Bone marrow (tissue), 2 donors: ENCODE measurements around the gene KIF18B.

ENCODE experiments used
- DNase-seq, 2 donors: peaks; one replicate each; lab custom pipeline; 2025; lab: John Stamatoyannopoulos, UW

Gene KIF18B

DNA sequence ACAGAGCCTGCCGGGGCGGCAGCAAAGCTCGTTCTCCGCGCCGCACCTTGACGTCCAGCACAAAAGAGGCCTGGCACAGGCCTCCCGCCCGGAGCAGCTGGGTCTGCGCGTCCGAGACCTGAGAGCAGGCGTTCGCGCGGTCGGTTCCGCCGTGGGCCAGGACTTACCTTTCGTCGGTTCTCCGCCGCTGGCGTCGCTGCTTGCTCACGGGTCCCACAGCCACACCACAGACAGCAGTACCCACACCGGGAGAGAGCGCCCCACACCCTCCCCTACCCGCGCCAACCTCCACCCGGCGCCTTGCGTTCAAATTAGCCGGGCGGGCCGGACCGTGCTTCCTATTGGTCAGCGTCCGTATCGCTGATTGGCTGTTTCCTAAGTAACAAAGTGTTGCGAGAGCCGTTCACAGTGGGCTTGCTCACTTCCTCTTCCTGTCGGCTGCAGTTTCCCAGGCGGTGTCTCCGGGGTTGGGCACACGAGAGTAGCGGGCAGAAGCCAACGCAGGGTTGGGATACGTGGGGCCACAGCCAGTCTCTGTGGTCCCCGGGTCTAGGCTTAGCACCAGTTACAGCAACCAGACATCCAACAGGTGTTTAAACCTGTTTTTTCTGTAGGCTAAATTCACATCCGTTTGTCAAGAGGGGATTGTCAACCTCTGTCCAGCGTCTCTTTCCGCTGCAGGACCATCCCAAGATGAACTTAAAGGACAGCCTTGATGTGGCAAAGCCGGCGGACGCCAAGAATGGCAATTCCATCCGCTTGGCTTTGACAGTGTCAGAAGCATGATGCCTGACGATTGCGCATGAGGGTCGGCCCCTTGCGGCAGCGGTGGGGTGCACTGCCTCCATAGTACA lies at the start of gene KIF18B:
Gene KIF18B, minus strand, starts transcription at position 313 of the 854 bp plus-strand sequence. CDS start 11,429 bp downstream, outside the sequence.
- DNase-seq, result peak; percentile 68 to 86

DNA sequence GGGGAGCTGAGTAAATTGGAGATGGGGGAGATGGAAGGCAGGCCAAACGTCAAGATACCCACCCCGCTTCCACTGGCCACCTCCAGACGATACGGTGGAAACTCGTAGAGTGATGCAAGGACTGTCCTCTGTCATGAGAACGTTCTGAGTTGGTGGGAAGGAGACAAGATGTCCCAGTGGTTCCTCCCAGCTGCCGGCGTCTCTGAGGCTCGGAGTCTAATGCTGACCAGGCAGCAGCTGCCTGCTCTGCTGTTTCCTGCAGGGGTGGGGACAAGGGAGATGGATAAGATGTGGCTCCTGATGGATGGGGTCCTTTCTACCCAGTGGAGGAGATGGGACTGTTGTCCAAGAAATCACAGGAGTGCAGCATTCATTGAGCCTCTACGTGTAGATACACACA lies 48.7 kb upstream of the KIF18B start:
- no peak for DNase-seq

DNA sequence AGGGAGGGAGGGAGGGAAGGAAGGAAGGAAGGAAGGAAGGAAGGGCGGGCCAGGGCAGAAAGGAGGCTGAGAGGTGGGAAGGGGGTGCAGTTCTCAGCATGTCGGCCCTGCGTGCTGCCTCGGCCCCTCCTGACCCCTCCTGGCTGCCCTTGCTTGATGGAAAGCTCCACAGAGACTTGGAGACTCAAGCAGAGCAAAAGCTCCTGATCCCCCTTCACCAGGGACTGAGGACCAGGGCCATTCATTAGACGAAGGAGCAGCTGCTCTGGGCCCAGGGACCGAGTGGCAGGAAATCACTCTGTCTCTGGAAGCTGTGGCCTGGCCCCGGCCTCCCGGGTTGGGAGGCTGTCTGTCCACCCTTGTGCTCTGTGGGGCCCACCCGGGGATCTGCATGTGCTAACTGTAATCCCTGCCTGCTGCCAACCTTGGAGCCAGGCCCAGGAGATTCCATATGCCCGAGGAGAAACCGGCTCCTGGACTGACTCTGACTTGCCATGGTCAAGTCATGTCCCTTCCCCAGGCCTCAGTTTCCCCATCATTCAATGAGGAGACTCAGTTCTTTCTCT lies 47.9 kb upstream of the KIF18B start:
- DNase-seq, result no peak

DNA sequence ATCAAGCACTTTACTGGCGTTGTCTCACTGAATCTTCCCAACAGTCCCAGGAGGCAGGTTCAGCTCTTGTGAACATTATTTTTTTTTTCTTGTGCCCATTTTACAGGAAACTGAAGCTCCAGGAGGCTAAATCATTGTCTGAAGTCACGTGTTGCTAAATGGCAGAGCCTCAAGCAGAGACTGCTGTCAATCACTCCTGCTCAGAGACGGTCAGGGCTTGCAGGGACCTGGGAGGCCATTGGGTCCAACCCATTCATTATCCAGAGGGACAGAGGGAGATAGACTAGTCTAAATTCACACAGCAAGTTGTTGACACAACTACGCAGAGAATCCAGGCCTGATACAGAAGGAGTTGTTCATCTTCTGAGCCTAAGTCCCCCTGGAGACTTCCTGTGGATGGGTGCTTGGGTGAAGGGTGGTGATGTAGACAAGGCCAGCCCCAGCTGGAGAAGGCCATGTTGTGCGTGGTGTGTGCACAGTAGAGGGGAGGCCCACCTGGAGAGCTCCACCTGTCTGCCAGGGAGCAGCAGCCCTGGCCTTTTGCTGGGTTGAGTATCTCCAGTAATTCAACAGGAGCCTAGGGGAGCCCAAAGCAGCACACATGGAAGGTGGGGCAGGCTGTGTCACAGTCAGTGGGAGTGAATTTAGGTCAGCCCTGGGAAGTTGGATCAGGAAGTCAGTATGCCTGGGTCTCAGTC lies 44.8 kb upstream of the KIF18B start:
- DNase-seq, result no peak

DNA sequence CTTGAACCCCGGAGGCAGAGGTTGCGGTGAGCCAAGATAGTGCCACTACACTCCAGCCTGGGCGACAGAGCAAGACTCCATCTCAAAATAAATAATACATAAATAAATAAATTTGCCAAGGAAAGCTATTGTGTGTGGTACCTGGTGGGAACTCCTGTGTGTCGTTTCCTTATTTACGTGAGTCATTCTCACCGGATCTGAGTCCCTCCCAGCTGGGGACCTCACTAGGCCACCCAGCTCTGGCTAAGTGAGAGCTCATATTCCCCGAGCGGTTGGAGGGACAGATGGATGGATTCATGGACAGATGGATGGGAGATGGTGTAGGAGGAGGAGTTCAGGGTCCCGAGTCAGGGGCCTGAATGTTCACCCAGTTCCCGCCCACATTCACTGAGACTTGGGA lies 43.4 kb upstream of the KIF18B start:
- DNase-seq, result no peak

DNA sequence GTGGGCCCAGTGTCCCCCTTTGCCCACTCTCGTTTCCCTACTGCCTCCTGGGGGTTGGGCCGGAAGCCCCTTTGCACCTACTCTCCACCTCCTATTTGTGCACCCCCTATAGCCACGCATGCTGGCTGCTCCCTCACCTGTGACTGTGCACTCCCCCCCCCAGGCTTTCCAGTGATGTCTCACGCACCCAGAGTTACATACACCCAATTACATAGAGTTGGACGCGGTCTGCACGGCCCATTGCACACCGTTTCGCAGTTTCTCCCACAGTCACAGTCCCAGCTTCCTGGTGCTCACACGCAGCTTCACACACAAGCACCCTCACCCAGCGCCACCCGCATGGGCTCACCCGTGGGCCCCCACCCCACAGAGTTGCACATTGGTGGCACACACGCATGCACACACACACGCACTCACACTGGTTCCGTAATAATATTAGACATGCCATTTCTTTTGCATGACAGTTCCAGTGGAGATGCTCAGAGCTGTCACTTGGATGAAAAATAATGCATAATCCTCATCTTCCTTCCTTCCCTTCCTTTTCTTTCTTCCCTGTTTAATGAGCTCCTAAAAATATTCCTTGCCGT lies 42.1 kb upstream of the KIF18B start:
- DNase-seq, result no peak

DNA sequence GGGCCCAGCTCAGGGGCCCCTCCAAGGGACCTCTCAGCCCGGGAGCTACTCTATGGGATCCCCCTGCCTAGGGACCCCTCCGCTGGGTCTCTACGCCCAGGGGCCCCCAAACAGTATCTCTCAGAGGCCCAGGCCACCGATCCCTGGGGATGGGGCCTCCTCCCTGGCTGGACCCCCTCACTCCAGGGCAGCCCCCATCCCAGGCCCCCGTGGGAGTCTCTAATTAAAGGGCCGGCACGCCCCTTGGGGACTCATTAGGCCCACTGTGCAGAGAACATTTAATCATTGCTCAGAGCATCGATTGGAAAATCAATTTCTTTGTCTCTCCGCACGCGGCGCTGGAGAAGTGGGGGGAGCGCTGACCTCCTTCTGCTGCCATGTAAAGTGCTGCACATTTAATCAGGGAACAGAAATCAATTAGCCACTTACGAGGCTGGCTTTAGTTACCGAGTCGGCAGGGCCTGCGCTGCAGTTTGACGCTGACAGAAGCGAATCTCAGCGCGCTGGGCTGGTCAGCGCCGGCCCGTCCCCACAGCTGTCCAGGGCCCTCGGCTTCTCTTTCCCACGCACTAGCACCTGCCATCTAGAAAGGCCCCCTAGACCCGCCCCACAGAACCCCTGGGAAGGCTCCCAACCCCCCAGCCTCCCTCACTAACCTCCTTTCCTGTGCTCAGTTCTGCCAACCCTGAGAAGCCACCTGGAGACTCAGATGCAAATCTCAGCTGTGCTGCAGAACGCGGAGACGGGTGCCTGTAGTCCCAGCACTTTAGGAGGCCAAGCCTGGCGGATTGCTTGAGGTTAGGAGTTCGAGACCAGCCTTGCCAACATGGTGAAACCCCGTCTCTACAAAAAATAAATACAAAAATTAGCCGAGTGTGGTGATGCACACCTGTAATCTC lies 40.7 kb upstream of the KIF18B start:
- DNase-seq, result no peak

DNA sequence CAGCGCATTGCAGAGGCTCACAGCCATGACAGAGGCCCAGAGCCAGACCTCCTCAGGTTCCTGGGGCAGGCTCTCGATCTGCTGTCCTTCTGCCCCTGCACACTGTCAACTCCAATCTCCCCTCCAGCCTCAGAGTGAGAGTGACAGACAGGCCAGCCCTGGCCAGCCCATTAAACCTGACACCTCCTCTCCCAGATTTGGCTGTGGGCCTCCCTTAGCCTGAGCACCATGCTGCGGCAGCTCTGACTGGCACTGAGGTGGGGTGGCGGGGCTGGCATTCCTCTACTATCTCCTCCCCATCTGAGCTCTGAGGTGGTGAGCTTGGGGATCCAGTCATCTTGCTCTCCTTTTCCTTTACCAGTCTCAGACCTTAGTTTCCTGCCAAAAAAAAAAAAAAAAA lies 36.0 kb upstream of the KIF18B start:
- DNase-seq, result no peak

DNA sequence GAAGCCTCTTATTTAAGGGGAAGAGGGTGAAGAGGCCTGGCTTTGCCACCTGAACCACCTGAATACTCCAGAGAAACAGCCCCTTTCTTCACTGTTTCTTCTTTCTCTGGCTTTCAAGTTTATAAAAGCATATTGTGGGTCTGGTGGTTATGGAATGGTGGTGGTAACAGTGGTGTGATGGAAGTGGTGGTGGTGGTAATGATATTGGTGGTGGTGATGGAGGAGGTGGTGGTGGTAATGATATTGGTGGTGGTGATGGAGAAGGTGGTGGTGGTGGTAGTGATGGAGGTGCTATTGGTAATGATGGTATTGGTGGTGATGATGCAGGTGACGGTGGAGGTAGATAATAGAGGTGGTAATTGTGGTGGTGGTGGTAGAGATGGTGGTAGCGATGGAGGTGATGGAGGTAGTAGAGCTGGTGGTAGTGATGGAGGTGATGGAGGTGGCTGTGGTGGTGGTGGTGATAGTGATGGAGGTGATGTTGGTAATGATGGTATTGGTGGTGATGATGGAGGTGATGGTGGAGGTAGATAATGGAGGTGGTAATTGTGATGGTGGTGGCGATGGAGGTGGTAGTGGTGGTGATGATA lies 34.6 kb upstream of the KIF18B start:
- DNase-seq, result no peak

DNA sequence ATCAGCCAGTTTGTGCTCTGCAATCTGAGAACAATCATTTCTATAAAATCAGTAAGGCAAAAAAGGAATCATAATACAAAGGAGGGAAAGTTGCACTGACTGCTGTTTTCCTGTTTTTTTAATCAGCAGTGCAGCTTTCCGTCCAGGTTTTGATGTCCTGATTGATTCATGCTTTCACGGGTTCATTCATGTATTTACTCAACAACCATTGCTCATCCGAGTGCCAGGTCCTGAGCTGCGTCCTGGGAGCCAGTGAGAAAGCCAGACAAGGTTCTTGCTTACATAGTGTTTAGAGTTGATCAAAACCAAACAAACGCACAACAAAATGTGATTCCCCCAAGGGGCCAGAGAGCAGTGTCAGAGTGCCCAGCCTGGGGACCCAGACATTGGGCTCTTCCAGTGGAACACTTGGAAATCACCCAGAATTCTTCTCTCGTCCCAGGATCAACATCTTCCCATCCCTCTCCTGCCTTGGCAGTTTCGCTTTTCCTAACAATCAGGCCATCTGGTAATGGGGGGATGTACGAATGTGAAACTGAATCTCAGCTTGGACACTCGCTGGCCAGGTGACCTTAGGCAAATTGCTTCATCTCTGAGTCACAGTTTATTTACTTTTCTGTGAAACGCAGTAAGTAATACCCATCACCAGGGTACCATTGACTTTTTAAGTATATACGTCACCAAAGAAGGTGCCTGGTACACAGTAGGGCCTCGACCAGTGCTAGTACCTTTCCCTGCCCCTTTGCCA lies 33.8 kb upstream of the KIF18B start:
- no peak for DNase-seq

DNA sequence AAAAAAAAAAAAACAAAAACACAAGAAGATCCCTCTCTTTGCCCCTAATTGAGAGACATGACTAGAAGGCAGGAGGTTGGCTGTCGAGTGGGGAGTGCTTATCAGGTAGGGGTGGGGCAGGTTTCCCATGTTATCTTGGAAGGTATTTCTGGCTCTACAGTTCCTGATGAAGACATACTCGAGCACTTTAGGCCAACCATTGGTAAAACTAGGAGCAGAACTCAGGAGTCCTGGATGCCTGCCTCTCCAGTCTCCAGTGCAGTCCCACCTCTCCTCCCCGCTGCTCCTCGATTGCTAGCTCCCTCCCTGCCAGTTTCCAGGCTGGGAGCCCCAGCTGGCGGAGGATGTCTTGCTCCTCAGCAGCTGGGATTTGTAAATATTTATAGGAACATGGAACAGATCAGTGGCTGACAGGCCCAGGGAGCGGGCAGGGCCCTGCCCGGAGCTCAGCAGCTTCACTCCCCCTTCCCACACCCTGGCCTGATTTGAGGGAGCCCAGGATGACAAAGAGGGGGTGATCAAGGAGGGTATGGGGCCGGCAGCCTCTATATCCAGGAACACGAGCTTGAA lies 31.9 kb upstream of the KIF18B start:
- DNase-seq, result no peak

DNA sequence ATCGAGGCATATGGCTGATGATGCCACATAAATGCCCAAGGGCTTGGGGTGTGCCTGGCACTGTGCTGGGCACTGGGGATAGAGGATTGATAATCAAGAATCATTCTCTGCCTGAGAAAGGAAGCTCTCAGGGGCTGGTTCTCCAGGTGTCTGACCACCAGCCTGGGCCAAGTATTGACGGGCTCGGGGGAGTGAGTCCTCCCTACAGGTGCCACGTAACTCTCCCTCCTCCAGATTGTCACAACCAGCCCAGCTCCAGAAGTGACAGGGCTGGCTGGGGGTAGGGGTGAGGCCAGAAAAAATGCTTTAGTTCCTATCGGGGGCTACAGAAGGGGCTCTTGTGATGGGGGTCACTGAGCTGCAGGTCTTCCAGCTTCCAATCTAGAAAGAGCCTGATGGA lies 31.2 kb upstream of the KIF18B start:
- no peak for DNase-seq

DNA sequence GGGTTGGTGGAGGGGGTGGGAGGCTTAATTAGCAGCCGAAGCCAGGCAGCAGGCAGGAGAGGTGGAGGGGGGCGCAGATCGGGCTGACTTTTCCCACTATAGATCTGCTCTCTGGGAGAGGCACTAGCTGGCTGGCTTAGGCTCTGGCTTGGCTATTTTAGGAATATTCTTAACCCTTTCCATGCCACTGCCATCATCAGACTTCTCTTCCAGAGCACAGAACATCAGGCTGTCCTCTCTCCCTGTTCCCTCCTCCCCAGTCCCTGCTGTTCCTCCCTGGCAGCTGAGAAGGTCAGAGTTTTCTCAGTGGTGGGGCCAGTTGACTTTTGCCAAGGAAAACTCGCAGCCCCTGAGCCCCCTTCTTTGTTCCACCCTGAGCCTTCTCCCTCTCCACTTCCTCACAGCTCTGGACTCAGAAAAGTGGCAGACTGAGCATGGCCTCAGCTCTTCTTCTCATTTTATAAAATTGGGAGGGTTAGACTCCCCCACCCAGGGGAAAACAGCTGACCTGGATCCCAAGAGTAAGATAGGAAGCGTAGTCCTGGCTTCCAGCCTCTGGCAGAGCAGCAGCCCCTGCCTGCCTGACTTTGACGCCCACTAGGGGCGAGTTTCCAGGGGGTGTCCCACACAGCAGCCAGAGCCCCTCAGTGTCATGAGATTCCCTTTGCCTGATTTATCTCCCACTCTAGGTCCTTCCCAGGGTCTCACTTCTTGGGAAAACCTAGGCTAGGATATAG lies 30.4 kb upstream of the KIF18B start:
- no peak for DNase-seq

DNA sequence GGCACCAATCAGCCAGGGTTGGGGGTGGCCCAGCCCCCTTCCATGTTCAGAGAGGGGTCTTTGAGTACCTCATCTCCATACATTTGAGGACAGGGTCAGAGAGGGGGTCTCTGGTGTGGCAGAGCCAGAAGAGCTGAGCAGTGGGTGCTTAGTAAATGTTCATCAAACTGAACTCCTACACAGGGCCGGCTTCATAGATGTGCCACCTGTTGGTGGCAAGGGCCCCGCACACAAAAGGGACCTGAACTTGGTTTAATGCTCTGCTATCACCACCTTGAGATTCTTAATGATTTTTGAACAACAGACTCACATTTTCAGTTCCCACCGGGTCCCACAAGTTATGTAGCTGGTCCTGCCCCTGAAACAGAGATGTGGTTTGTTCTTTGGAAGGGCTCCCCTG lies 29.5 kb upstream of the KIF18B start:
- DNase-seq, result no peak

DNA sequence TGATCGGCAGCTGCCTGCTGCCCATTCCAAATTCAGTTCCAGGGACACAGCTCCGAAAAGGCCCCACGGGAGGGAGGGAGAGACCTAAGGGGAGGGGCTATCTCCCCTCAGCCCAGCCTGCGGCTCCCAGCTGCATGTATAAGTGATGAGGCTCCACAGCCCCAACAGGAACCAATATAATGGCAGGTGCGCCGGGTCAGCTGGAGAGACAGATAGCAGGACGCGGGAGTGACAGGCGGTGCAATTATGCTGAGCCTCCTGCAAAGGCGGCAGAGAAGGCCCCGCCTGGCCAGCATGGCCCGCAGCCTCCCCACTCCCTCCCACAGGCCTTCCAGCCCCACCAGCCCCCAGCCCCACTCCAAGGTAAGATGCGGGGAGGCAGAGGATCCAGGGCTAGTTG lies 28.6 kb upstream of the KIF18B start:
- no peak for DNase-seq

DNA sequence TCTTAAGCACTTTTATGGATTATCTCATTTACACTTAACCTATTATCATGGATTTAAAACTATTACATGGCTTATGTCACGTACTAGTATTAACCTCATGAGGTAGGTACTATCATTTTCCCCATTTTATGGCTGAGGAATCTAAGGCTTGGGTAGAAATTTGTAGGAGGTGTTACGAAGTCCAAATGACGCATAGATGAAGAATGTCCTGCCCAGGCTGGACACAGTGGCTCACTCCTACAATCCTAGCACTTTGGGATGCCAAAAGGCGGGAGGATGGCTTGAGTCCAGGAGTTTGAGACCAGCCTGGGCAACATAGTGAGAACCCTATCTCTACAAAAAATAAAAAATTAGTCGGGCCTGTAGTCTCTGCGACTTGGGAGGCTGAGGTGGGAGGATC lies 25.4 kb upstream of the KIF18B start:
- DNase-seq, result no peak

DNA sequence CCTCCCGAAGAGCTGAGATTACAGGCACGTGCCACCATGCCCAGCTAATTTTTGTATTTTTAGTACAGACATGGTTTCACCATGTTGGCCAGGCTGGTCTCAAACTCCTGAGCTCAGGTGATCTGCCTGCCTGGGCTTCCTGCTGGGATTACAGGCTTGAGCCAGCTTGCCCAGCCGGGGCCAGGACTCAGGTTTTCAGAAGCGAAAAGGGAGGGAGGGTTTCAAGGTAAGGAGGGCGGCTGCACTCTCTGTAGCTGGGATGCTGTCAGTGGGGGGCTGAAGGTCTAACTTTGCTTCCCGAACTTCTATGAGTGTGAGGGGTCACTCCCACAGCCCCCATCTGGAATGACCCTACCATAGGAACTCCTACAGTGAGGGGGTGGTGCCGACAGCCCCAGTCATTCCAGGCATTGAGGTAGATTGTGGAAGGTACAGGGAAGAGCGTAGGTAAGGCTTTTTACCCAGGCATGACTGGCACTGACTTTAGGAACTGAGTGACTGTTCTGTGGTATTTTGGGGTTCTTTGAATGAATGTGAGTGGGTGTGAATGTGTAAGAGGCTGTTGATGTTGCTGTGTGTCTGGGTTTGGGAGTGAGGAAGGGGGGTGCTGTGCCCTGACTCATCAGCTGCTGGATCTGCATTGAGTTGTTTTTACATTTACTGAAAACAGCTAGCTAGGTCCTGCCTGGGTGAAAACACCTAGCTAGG lies 24.4 kb upstream of the KIF18B start:
- peak in 1 of 2 donors; percentile 9 for DNase-seq

DNA sequence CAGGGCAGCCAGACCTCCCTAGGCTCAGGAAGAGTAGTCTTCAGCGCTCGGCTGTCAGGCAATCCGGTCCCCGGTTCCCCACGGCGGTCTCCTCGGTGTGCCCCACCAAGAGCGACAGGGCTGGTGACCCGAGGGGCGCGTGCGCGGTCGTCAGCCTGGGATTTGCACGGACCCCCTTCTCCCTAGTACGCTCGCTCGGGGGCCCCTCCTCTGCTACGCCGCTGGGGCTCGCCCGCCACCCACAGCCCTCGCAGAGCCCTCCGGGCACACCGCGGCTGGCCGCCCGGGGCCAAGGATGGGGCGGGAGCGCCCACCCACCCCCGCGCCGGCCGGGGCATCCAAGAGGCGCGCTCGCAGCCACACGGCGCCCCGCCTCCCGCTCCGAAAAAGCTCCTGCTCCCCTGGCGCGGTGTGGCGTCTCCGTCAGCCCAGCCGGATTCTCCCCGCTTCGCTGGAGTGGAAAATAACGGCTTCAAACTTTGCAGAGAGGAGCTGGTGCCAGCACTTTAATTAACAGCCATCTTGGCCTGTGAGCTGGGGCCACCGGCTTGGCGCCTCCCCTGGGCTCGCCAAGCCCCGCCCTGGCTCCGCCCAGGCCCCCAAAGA lies 22.7 kb upstream of the KIF18B start:
- no peak for DNase-seq
